Measurements from ENCODE around the gene ARHGAP40. TPM values are rescaled to one million over a fixed set of nuclear protein-coding genes. Genes with fewer than 3 reads are reported as not detected.
A peak's percentile ranks its signal among the peaks of the same experiment; 100 is the strongest.

The ARHGAP40 gene
- total and polyA plus RNA-seq, 2 of the 8 experiments (the other 6 are each of a cell fraction or from before 2014, with no cell fraction given), result 0.74 to 1.4 TPM

- Histone ChIP-seq H3K4me3 (ENCODE audit: extremely low read depth in 1 of 4, insufficient read depth in 2 of 4, low read depth in 3 of 4, low read length in 4 of 4) (no peak overlapping the region), H3K79me2 (ENCODE audit: control insufficient read depth in 1 of 2, insufficient read depth in 2 of 2, low read length in 2 of 2) (no peaks in the 10 kb centered on the region)
- no peak for TF ChIP-seq NANOG (IDR thresholded peaks at IDR 0.05; ENCODE audit: insufficient read depth, low read depth, low read length, poor library complexity, severe bottlenecking)
- TF ChIP-seq FOSL1 (IDR thresholded peaks at IDR 0.05; ENCODE audit: insufficient read depth, low read depth, low read length), result no peak
- no peak for TF ChIP-seq POLR2AphosphoS5 (IDR thresholded peaks at IDR 0.05; ENCODE audit: low read depth, low read length)
- no peak for TF ChIP-seq TAF1 (IDR thresholded peaks at IDR 0.05; ENCODE audit: low read depth, low read length)
- no peak for TF ChIP-seq KDM5A (IDR thresholded peaks at IDR 0.05; ENCODE audit: low read length)
- no peak for TF ChIP-seq EP300 (IDR thresholded peaks at IDR 0.05; ENCODE audit: borderline replicate concordance in 1 of 2, low read depth in 2 of 2, low read length in 2 of 2)
- TF ChIP-seq CBX5 (IDR thresholded peaks at IDR 0.05; ENCODE audit: low read depth, low read length), result no peak
- no peak for TF ChIP-seq MAFK (IDR thresholded peaks at IDR 0.05; ENCODE audit: low read depth, low read length)
- TF ChIP-seq TBP (IDR thresholded peaks at IDR 0.05; ENCODE audit: low read depth, low read length), result no peak
- no peak for TF ChIP-seq CEBPB (IDR thresholded peaks at IDR 0.05; ENCODE audit: low read depth, low read length)
- TF ChIP-seq TCF12 (IDR thresholded peaks at IDR 0.05; ENCODE audit: low read depth, low read length), result no peak
- no peak for TF ChIP-seq SIRT6 (IDR thresholded peaks at IDR 0.05; ENCODE audit: low read length)
- no peak for TF ChIP-seq SP4 (IDR thresholded peaks at IDR 0.05; ENCODE audit: low read length)
- TF ChIP-seq CREB1 (IDR thresholded peaks at IDR 0.05), result no peak
Measured at GRCh38 chr20:38658879-38659596, 57.4 kb downstream of the ARHGAP40 start.

More at GRCh38 chr20:38658879-38659596, 57.4 kb downstream of the ARHGAP40 start:
- no peaks in the 10 kb centered on the region for H3K23me2 ChIP-seq (ENCODE audit: low read depth, low read length)
- no peak overlapping the region for H4K8ac ChIP-seq (ENCODE audit: extremely low read depth, insufficient read depth, low read length)
- no peak overlapping the region for H4K5ac ChIP-seq (ENCODE audit: insufficient read length, low read depth, low read length)
- H3K4ac ChIP-seq (replicated peaks; ENCODE audit: insufficient read length, low read depth, low read length), result no peak overlapping the region
- no peak overlapping the region for H2AK5ac ChIP-seq (ENCODE audit: low read depth, low read length)
- no peak overlapping the region for H2BK120ac ChIP-seq (replicated peaks; ENCODE audit: low read depth, low read length)
- H3K27me3 ChIP-seq (replicated peaks in 1 of 4; ENCODE audit: control insufficient read depth in 3 of 4, extremely low read depth in 1 of 4, insufficient read depth in 3 of 4, low read length in 3 of 4), result peaks cover 0 to 2% (median 0%) of the 10 kb centered on the region in 4 experiments; a peak in 4 of 7 replicates
- no peak overlapping the region for H3K14ac ChIP-seq (ENCODE audit: insufficient read length)
- H3K79me1 ChIP-seq (ENCODE audit: low read depth, low read length), result no peaks in the 10 kb centered on the region
- 34% methylated on average over 10 of the region's 10 CpGs; no CpG with 5 or more reads in 1 of the 2 experiments for WGBS, 2 experiments (ENCODE audit: extremely low coverage in 1 of 2, insufficient coverage in 1 of 2, insufficient read length in 1 of 2, insufficient replicate concordance in 2 of 2, low coverage in 1 of 2, low lambda C conversion rate in 2 of 2, missing lambda C conversion rate in 1 of 2)
- H3K9ac ChIP-seq (replicated peaks in 1 of 4; ENCODE audit: extremely low read depth in 1 of 4, low read depth in 3 of 4, low read length in 3 of 4), result no peak overlapping the region
- FAIRE-seq (peak; percentile 81), DNase-seq (ENCODE audit: low read depth in 1 of 2, low spot score in 2 of 2) (peak in 1 of 2 experiments; percentile 78)
- no peak overlapping the region for H3K56ac ChIP-seq (replicated peaks; ENCODE audit: insufficient read length, low read depth, low read length)
- no peaks in the 10 kb centered on the region for H3K36me3 ChIP-seq (ENCODE audit: control insufficient read depth in 2 of 4, insufficient read depth in 4 of 4, low read length in 3 of 4)
- H2BK12ac ChIP-seq (ENCODE audit: low read depth, low read length), result no peak overlapping the region
- no peak overlapping the region; a peak in 2 of 4 replicates for H3K4me2 ChIP-seq (ENCODE audit: insufficient read depth in 1 of 2, low read depth in 2 of 2, low read length in 2 of 2)
- no peak overlapping the region for H3K23ac ChIP-seq (ENCODE audit: insufficient read length)
- H4K20me1 ChIP-seq (replicated peaks in 1 of 2; ENCODE audit: control insufficient read depth in 1 of 2, insufficient read depth in 2 of 2, low read length in 2 of 2), result no peaks in the 10 kb centered on the region
- H2BK20ac ChIP-seq (ENCODE audit: low read length), result no peak overlapping the region
- H3K27ac ChIP-seq (ENCODE audit: low read depth, low read length), result no peak overlapping the region
- H4K91ac ChIP-seq (replicated peaks; ENCODE audit: insufficient read length, low read length), result no peak overlapping the region
- no peak overlapping the region for H3K18ac ChIP-seq (ENCODE audit: extremely low read depth, low read length)
- peaks cover 0 to 7% (median 2%) of the 10 kb centered on the region in 4 experiments; a peak in 3 of 7 replicates for H3K4me1 ChIP-seq (replicated peaks in 1 of 4; ENCODE audit: control insufficient read depth in 3 of 4, insufficient read depth in 4 of 4, low read length in 3 of 4)
- ChIA-PET POLR2A (ENCODE audit: partially characterized antibody) (interaction anchor here (0.7 to 1.2 kb wide), 6 partner anchors 9 to 77 kb away, joined by 3 to 4 read pairs (median 3); no protein-coding TSS in a partner anchor), CTCF (ENCODE audit: partially characterized antibody) (interaction anchor here (0.6 to 6.7 kb wide), 41 partner anchors 10 to 390 kb away, joined by 3 to 88 read pairs (median 5); partner anchors contain the start of gene SLC32A1)
- H2BK15ac ChIP-seq (ENCODE audit: low read length), result no peak overlapping the region
- H3K9me3 ChIP-seq (ENCODE audit: insufficient read depth in 2 of 2, low read depth in 1 of 2, low read length in 1 of 2), result no peaks in the 10 kb centered on the region
- no peak overlapping the region for H2BK5ac ChIP-seq (ENCODE audit: low read depth, low read length)
- no peak overlapping the region for H2AFZ ChIP-seq (ENCODE audit: low read length)

All from H1 (cell line).